Astrocyte (in vitro differentiated cells and primary cell): ENCODE results near the gene CNGA4.

ENCODE experiments used
- CTCF ChIP-seq: IDR thresholded peaks from 2 replicates; pipeline ENCODE4 v1.5.1; 2011; ENCODE audit warnings: low read depth, mild to moderate bottlenecking, inconsistent platforms, low read length, moderate library complexity; ENCODE audit not compliant: insufficient read depth
- EZH2 ChIP-seq: IDR thresholded peaks from 2 replicates; pipeline ENCODE4 v1.6.1; 2012; ENCODE audit warnings: mild to moderate bottlenecking, low read length, inconsistent platforms; ENCODE audit not compliant: insufficient read depth

GRCh38 chr11:6237761-6238302 lies 1.1 kb upstream of the CNGA4 start:
- TF ChIP-seq EZH2 (no peak), CTCF (no peak)
